Heart right ventricle (tissue), 16 donors: Measurements from ENCODE around the gene SARS1. TPM values are rescaled to one million over a fixed set of nuclear protein-coding genes. Genes with fewer than 3 reads are reported as not detected.

ENCODE experiments used
- ATAC-seq, 8 donors: fragments of 200-7000 bp; cut with Tn5 transposase; one replicate each; pipeline ENCODE4 v1.9.1; 2020; ENCODE audit warnings: mild to moderate bottlenecking in 8 of 8, moderate library complexity in 8 of 8, moderate number of reproducible peaks in 1 of 8
- DNase-seq, 2 donors: peaks; one replicate each; pipeline ENCODE4 v3.0.0-alpha.2; 2020
- H3K27ac ChIP-seq, 10 donors: fragments of 200-600 bp; sonication (generic) in 2 of 10; one replicate each; pipeline versions ENCODE4 v1.5.0 to v1.8.0; 2020 to 2022; ENCODE audit warnings: mild to moderate bottlenecking in 3 of 10
- H3K27me3 ChIP-seq, 7 donors: fragments of 200-600 bp; one replicate each; pipeline ENCODE4 v1.8.0; 2021 to 2022; ENCODE audit warnings: mild to moderate bottlenecking in 2 of 7
- H3K36me3 ChIP-seq, 9 donors: fragments of 200-600 bp; sonication (generic) in 1 of 9; one replicate each; pipeline versions ENCODE4 v1.5.0 to v1.8.0; 2020 to 2022; ENCODE audit warnings: mild to moderate bottlenecking in 2 of 9
- H3K4me1 ChIP-seq, 9 donors: fragments of 200-600 bp; sonication (generic) in 1 of 9; one replicate each; pipeline versions ENCODE4 v1.5.0 to v1.8.0; 2020 to 2022; ENCODE audit warnings: mild to moderate bottlenecking in 4 of 9
- H3K4me3 ChIP-seq, 10 donors: fragments of 200-600 bp; sonication (generic) in 2 of 10; one replicate each; pipeline versions ENCODE4 v1.5.0 to v1.8.0; 2020 to 2022; ENCODE audit warnings: mild to moderate bottlenecking in 7 of 10, moderate library complexity in 2 of 10
- H3K9me3 ChIP-seq, 11 donors: fragments of 200-600 bp in 10 of 11; sonication (generic) in 2 of 11; one replicate each; pipeline versions ENCODE4 v1.5.0 to v1.8.0; 2013 to 2022; ENCODE audit warnings: mild to moderate bottlenecking in 2 of 11, control low read depth in 1 of 11, moderate library complexity in 1 of 11
- WGBS, 2 donors: extraction: QIAGEN DNeasy Blood & Tissue Kit; methylation state at CpG; one replicate each; pipeline ENCODE4 v1.1.7; 2013; ENCODE audit warnings: inconsistent platforms in 1 of 2; 5-methylcytosine and 5-hydroxymethylcytosine counted together
- intact Hi-C, 10 donors: fragments of 100-400 bp; cut with DNase I; formaldehyde crosslinking; loops; one replicate each; pipeline versions ENCODE4 v1.11.1 to v1.14.2; 2022
- polyA plus RNA-seq, 2 donors: library from polyadenylated mRNA; stranded (reverse); fragments of 200-250 nt; gene quantifications; one replicate each; pipeline ENCODE4 v1.2.3, GENCODE V29; 2013
- total RNA-seq, 10 donors: library from RNA; stranded (reverse); fragmentation: NEBNext Ultra II Directional in 3 of 10; extraction: Animal tissue kit (Norgen Biotek cat#: 25700) in 3 of 10; gene quantifications; one replicate each; pipeline versions ENCODE4 v1.2.1 to v1.2.4, GENCODE V29; 2021 to 2023
- TF ChIP-seq, protein P1 (sequence below), 9 donors: fragments of 200-600 bp; sonication (generic) in 2 of 9; IDR thresholded peaks; one replicate each; pipeline versions ENCODE4 v1.5.0 to v1.8.0; 2021 to 2022; ENCODE audit warnings: antibody characterized with exemption in 9 of 9, mild to moderate bottlenecking in 5 of 9, moderate library complexity in 1 of 9
- donor health status: Arrhythmogenic right ventricular cardiomyopathy.
- donor health status: ischemic (EF 13 %, LVEDD 7.1; RV severe dilation, severe dysfunction).
- donor health status: healthy with polysubstance abuse.
- donor health status: DM: no; HTN: yes; CAD: no.
- donor health status: DM: no; HTN: no; CAD: no.
- donor health status: ischemic (EF 25% LVEDD 6.9; RV normal size, moderate dysfunction).
- donor health status: ischemic (EF 25% LVEDD 5.7; RV mildly dilated, moderate dysfunction).
- donor health status: healthy.
- donor health status: DM: yes; HTN: yes; CAD: no.
- donor health status: Ischemic cardiomyopathy.
- donor health status: ischemic (EF 35%, LVEDD 5.7; RV mildly dilated, moderate dysfunction).
- donor health status: nonischemic (EF 11% LVEDD 7.7; RV severe dilation, severe dysfunction).
- donor health status: DM: yes; HTN: yes; CAD: no.
- donor health status: PGD.
- donor health status: ischemic (EF 29% LVEDD 5.4; RV normal size, mild dysfunction).
- donor health status: nonischemic (EF 23%, LVEDD 6.1; RV moderate dilation, normal function).

The SARS1 gene
- total and polyA plus RNA-seq, 12 donors: 38.3 to 153 (median 99.2) TPM

GRCh38 chr1:109188781-109189180, 24.9 kb upstream of the SARS1 start:
- intact Hi-C loops: no loop called here
- H3K9me3 ChIP-seq: no peaks in the 10 kb centered on the region
- TF ChIP-seq, protein P1, sequence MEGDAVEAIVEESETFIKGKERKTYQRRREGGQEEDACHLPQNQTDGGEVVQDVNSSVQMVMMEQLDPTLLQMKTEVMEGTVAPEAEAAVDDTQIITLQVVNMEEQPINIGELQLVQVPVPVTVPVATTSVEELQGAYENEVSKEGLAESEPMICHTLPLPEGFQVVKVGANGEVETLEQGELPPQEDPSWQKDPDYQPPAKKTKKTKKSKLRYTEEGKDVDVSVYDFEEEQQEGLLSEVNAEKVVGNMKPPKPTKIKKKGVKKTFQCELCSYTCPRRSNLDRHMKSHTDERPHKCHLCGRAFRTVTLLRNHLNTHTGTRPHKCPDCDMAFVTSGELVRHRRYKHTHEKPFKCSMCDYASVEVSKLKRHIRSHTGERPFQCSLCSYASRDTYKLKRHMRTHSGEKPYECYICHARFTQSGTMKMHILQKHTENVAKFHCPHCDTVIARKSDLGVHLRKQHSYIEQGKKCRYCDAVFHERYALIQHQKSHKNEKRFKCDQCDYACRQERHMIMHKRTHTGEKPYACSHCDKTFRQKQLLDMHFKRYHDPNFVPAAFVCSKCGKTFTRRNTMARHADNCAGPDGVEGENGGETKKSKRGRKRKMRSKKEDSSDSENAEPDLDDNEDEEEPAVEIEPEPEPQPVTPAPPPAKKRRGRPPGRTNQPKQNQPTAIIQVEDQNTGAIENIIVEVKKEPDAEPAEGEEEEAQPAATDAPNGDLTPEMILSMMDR (IDR thresholded peaks at IDR 0.05): no peak
- no peaks in the 10 kb centered on the region for H3K36me3 ChIP-seq
- WGBS, 2 donors: 73 to 77% methylated on average over 6 of the region's 6 CpGs
- no peaks in the 10 kb centered on the region for H3K27me3 ChIP-seq
- no peak overlapping the region for H3K4me3 ChIP-seq
- ATAC-seq (no peak), DNase-seq (no peak)
- no peak overlapping the region for H3K27ac ChIP-seq
- H3K4me1 ChIP-seq: peaks cover 0 to 15% (median 3%) of the 10 kb centered on the region in 9 donors

GRCh38 chr1:109190189-109190588, 23.5 kb upstream of the SARS1 start:
- Histone ChIP-seq H3K36me3 (no peaks in the 10 kb centered on the region), H3K27ac (no peak overlapping the region), H3K27me3 (no peaks in the 10 kb centered on the region), H3K4me1 (peaks cover 0 to 15% (median 3%) of the 10 kb centered on the region in 9 donors), H3K4me3 (no peak overlapping the region), H3K9me3 (no peaks in the 10 kb centered on the region)
- 83% methylated on average over 7 of the region's 7 CpGs for WGBS, 2 donors
- ATAC-seq (no peak), DNase-seq (no peak)
- TF ChIP-seq, protein P1 (IDR thresholded peaks at IDR 0.05): no peak
- intact Hi-C loops: loop anchor here in 2 of 10 donors (10.0 kb wide), 2 partner anchors 75 to 85 kb away; partner anchors contain the start of gene ELAPOR1 (in 1 of the 2)

DNA sequence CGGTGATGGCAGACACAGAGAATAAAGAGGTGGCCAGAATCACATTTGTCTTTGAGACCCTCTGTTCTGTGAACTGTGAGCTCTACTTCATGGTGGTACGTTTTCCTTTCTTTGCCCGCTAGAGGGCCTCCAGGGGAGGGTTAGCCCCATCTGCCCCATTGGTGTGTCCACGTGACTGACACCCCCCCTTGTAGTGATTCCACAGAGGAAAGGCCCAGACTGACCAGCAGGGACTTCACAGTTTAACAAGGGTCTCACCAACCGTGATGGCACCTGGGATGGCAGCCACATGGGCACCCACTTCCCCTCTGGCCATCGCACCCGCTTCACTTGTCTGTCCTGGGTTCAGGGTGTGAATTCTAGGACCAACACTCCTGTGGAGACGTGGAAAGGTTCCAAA, 22.3 kb upstream of the SARS1 start:
- H3K36me3 ChIP-seq: no peaks in the 10 kb centered on the region
- DNase-seq (no peak), ATAC-seq (no peak)
- WGBS, 2 donors: 85 to 86% methylated on average over 8 of the region's 8 CpGs
- no peak overlapping the region for H3K27ac ChIP-seq
- no peaks in the 10 kb centered on the region for H3K9me3 ChIP-seq
- TF ChIP-seq, protein P1 (IDR thresholded peaks at IDR 0.05): peak in 1 of 9 donors; percentile 10
- peaks cover 0 to 9% (median 3%) of the 10 kb centered on the region in 9 donors for H3K4me1 ChIP-seq
- no peak overlapping the region for H3K4me3 ChIP-seq
- H3K27me3 ChIP-seq: no peaks in the 10 kb centered on the region
- intact Hi-C loops: loop anchor here in 2 of 10 donors (10.0 kb wide), 2 partner anchors 77 to 87 kb away; partner anchors contain the start of gene ELAPOR1 (in 1 of the 2)

DNA sequence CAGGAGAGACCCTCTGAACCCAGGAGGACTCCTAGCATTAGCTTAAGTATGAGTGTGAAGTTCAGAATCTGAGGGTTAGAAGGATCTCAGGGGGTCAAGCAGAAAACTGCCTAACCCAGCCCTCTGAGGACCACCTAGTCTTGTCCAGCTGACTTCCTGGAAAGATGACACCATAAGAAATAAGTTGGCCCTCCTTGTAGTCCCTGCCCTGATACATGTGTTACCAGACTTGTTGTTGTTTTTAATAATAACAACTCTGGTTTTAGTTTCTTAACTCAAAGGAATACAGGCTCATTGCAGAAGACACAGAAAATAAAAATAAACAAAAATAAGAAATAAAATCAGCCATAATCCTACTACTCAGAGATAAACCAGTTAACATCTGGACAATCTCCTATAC, 21.8 kb upstream of the SARS1 start:
- H3K36me3 ChIP-seq: no peaks in the 10 kb centered on the region
- no peaks in the 10 kb centered on the region for H3K27me3 ChIP-seq
- no peak overlapping the region for H3K4me3 ChIP-seq
- DNase-seq (no peak), ATAC-seq (no peak)
- TF ChIP-seq, protein P1 (IDR thresholded peaks at IDR 0.05): no peak
- no peaks in the 10 kb centered on the region for H3K9me3 ChIP-seq
- no peak overlapping the region for H3K27ac ChIP-seq
- peaks cover 0 to 4% (median 0%) of the 10 kb centered on the region in 9 donors for H3K4me1 ChIP-seq
- intact Hi-C loops: loop anchor here in 2 of 10 donors (10.0 kb wide), 2 partner anchors 77 to 87 kb away; partner anchors contain the start of gene ELAPOR1 (in 1 of the 2)
